ENCODE measurements around the gene RRBP1.

- TF ChIP-seq CTCF (IDR thresholded peaks at IDR 0.05): no peak
- no peak for TF ChIP-seq POLR2A (IDR thresholded peaks at IDR 0.05)
- no peak for TF ChIP-seq EP300 (IDR thresholded peaks at IDR 0.05)
Observed at GRCh38 chr20:17621229-17621968, 60.6 kb downstream of the RRBP1 start.
